ENCODE results near the gene RALGPS1. TPM values are rescaled to one million over a fixed set of nuclear protein-coding genes. Genes with fewer than 3 reads are reported as not detected.

The RALGPS1 gene
- total RNA-seq, 1 donor from 2014 or later, result 15.1 TPM

DNA sequence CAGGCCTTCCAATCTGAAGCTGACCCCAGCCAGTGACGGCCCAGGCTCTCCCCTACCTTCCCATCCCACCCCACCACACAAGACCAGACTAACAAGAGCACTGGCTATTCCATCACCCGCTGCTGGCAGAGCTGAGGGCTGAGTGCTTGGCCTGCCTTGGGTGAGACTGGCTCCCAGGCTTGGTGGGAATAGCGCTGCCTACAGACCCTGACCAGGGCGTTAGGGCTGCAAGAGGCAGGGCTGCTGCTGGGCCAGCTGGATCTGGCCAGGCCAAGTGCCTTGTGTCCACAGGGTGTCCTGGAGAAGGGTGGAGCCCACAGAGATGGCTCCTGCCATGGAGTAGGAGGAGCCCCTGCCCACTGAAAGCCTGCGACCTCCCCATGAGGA is 239.4 kb downstream of the RALGPS1 start:
- intact Hi-C loops (cut with DNase I), result no loop called here
- DNase-seq (ENCODE audit: low spot score) (no peak), ATAC-seq (peak; percentile 49)

- DNase-seq (ENCODE audit: low spot score), result peak; percentile 88
- intact Hi-C loops (cut with DNase I), result no loop called here
- ATAC-seq, result peak; percentile 94
These were observed 240.0 kb downstream of the RALGPS1 start for GRCh38 chr9:127154390-127155191.

GRCh38 chr9:127155314-127155960 is 240.9 kb downstream of the RALGPS1 start:
- DNase-seq (ENCODE audit: low spot score) (no peak), ATAC-seq (no peak)
- intact Hi-C loops (cut with DNase I), result no loop called here

- no peak for ATAC-seq
- intact Hi-C loops (cut with DNase I), result no loop called here
- DNase-seq (ENCODE audit: low spot score), result no peak
These were observed 244.3 kb downstream of the RALGPS1 start for GRCh38 chr9:127158786-127159324.

- intact Hi-C loops (cut with DNase I), result no loop called here
- DNase-seq (ENCODE audit: low spot score) (no peak), ATAC-seq (peak; percentile 85)
These were observed 244.8 kb downstream of the RALGPS1 start for GRCh38 chr9:127159325-127159801.

DNA sequence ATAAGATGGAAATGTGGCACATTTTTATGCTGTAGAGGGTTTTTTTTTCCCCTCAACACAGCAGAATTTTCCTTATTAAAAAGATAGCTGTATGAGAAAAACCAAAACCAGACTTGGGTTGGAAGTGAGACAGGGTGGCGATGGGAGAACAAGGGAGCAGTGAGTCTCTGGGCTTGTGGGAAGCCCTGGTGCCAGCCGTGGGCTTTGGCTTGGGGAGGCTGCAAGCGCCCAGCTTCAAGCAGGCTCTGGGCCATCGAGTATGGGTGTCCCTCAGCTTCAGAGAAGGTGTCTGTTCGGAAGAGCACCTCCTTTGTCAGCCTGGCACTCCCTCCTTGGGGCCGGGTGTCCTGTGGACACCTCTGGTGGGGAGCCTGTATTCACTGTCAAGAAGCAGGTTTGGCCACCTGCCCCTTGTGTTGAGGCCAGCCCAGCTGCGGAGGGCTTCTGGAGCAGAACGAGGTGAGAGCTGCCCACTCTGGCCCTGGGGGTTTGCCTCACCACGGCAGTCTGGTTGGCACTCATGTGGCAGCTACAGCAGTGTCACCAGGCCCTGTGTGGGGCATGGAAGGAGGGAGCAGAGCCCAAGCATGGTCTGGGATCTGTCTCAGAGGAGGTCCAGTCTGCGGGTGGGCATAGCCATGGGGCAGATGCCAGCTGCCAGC is 245.5 kb downstream of the RALGPS1 start:
- DNase-seq (ENCODE audit: low spot score) (no peak), ATAC-seq (peak; percentile 17)
- intact Hi-C loops (cut with DNase I), result no loop called here

GRCh38 chr9:127161081-127161624 is 246.6 kb downstream of the RALGPS1 start:
- no peak for ATAC-seq
- intact Hi-C loops (cut with DNase I), result no loop called here
- DNase-seq (ENCODE audit: low spot score), result no peak

DNA sequence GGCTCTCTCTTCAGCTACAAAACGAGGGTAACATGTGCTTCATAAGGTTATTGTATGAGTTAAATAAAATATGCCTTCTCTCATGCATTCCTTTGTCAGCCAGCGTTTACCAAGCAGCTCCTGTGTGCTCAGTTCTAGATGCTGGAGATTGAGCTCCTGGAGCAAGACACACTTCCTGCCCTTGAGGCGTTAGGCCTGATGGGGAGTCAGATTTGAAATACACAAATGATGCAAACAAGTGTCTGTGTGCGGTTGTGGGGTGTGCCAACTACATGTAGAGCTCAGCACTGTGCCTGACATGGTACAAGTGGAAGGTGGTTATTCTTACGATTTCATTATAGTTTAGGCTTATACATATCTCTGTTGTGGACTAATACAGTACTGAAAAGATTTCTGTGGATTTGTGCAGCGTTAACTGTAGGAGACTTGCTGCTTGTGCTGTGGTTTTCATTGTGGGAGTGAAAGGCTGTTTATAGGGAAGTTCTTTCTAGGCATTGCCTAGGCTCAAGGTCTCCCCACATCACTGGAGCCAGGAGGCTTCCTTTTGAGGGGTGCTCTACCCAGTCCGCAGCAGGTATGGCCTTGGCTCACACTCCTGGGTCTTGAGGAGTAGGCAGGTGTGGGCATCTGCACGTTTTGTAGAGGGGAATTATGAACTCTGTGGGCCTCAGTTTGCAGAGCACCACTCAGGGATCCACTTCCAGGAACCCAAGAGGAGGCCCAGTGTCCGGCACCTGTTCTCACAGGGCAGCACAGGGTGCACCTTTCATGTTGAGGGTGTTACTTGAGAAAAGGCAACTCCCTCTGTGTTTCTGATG is 247.7 kb downstream of the RALGPS1 start:
- DNase-seq (ENCODE audit: low spot score), result no peak
- intact Hi-C loops (cut with DNase I), result no loop called here
- no peak for ATAC-seq

- DNase-seq (ENCODE audit: low spot score), result no peak
- no peak for ATAC-seq
- intact Hi-C loops (cut with DNase I), result no loop called here
These were observed 248.3 kb downstream of the RALGPS1 start for GRCh38 chr9:127162864-127163365.

DNA sequence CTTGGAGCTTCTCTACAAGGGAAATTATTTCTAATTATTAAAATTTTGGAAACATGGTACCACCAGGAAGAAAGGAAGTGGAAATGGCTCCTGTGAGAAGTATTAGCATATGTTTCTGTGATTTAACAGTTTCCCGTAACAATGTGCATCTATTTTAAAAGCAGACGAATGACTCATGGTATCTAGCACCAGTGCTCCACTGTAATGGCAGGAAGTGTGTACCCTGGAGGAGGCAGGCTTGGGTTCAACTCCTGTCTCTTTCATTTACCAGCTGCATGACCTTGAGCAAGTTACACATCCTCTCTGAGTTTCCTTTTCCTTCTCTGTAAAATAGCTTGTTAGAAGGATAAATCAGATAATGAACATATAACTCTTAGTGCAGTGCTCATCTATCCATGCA is 248.8 kb downstream of the RALGPS1 start:
- ATAC-seq (no peak), DNase-seq (ENCODE audit: low spot score) (no peak)
- intact Hi-C loops (cut with DNase I), result no loop called here

GRCh38 chr9:127165116-127165515 is 250.5 kb downstream of the RALGPS1 start:
- intact Hi-C loops (cut with DNase I), result no loop called here
- ATAC-seq (no peak), DNase-seq (ENCODE audit: low spot score) (no peak)

- DNase-seq (ENCODE audit: low spot score) (no peak), ATAC-seq (no peak)
- intact Hi-C loops (cut with DNase I), result no loop called here
These were observed 251.5 kb downstream of the RALGPS1 start for GRCh38 chr9:127166111-127166510.

GRCh38 chr9:127166651-127167524 is 252.3 kb downstream of the RALGPS1 start:
- intact Hi-C loops (cut with DNase I), result no loop called here
- ATAC-seq, result peak; percentile 66
- DNase-seq (ENCODE audit: low spot score), result peak; percentile 58

GRCh38 chr9:127167560-127168326 is 253.2 kb downstream of the RALGPS1 start:
- DNase-seq (ENCODE audit: low spot score) (no peak), ATAC-seq (no peak)
- intact Hi-C loops (cut with DNase I), result no loop called here

DNA sequence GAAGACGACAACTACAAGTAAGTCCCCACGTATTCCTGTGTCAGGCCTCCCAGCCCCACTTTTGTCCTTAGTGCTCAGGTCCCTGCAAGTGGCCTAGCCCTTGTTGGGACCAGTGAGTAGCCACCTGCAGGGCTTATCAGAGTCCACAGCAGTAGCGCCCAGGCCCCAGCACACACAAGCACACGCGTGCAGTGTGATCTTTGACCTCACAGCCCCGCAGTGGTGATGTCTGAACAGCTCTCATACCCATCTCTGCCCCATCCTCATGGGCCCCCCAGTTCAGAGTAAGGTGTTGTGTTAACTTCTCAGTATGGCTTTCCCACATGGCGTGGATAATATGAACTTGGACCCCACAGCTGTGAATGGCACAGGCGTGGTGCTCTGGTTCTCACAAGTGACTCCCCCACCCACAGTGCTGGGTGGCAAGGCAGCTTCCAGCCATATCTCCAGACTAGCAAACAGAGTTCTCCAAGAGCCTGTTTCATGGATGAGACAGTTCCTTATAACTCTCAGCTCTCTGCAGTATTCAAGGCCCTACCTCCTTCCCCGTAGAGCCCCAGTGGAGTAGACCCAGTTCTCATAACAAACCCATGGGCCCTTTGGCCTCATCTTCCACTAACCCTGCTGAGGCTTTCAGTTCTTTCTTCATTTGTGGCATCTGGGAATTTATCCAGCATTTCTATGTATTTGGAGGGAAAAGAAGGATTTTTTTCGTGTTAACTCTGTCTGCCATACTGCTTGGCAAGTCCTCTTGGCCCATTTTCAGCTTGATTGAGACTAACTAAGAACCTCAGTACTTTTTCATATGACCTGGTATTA is 254.4 kb downstream of the RALGPS1 start:
- DNase-seq (ENCODE audit: low spot score) (no peak), ATAC-seq (no peak)
- intact Hi-C loops (cut with DNase I), result no loop called here

DNA sequence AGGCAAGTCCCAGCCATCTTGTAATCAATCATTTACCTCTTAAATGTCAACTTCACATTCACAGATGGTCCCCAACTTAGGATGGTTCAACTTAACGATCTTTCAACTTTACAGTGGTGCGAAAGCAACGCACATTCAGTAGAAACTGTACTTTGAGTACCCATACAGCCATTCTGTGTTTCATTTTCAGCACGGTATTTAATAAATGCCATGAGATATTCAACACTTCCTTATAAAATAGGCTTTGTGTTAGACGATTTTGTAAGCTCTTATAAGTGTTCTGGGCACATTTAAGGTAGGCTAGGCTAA is 254.9 kb downstream of the RALGPS1 start:
- DNase-seq (ENCODE audit: low spot score), result no peak
- no peak for ATAC-seq
- intact Hi-C loops (cut with DNase I), result no loop called here

Measured in sciatic nerve (tissue), 2 donors.